Non-pigmented ciliary epithelial cell (primary cell): ENCODE measurements around the gene SCG3.
"Not testable (repeated sequence)": the region's sequence is repeated elsewhere in the genome, so short reads cannot be mapped to it uniquely, and the experiment has no call there.

Source experiments
- DNase-seq: peaks from one replicate; pipeline ENCODE4 v3.0.0-alpha.2; 2010; ENCODE audit warnings: low read depth

Gene SCG3

DNA sequence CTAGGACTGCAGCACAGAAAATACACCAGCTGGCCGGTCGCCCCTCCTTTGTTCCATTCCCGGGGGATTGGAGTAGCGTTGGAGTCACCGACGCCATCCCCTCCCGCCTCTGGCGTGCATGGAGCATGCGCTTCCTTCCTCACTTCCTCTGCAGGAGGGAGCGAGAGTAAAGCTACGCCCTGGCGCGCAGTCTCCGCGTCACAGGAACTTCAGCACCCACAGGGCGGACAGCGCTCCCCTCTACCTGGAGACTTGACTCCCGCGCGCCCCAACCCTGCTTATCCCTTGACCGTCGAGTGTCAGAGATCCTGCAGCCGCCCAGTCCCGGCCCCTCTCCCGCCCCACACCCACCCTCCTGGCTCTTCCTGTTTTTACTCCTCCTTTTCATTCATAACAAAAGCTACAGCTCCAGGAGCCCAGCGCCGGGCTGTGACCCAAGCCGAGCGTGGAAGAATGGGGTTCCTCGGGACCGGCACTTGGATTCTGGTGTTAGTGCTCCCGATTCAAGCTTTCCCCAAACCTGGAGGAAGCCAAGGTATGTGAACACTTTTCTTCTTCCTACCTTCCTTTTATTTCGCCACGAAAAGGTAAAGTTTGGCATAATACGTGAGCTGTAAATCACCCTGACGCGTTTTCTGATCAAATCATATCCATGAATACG, at the start of gene SCG3:
Gene SCG3 (plus strand): TSS at position 201 of the 661 bp plus-strand sequence. CDS start 253 bp downstream, at position 454.
- peak; percentile 9 for DNase-seq

DNA sequence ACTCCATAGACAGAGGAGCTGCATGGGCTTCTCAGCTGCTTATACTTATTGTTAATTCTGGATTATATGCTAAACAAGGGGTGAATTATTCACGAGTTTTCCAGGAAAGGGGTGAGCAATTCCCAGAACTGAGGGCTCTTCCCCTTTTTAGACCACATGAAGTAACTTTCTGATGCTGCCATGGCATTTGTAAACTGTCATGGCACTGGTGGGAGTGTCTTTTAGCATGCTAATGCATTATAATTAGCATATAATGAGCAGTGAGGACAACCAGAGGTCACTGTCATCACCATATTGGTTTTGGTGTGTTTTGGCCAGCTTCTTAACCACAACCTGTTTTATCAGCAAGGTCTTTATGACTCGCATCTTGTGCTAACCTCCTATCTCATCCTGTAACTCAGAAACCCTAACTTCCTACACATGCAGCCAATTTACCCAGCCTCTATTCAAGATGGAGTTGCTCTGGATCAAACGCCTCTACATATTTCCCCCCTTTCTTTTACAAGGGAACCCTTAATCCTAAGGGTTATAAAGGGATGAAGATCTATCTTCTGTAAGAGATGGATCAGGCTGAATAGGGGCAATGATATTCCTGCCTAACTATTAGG, 46.6 kb upstream of the SCG3 start:
- no peak for DNase-seq

DNA sequence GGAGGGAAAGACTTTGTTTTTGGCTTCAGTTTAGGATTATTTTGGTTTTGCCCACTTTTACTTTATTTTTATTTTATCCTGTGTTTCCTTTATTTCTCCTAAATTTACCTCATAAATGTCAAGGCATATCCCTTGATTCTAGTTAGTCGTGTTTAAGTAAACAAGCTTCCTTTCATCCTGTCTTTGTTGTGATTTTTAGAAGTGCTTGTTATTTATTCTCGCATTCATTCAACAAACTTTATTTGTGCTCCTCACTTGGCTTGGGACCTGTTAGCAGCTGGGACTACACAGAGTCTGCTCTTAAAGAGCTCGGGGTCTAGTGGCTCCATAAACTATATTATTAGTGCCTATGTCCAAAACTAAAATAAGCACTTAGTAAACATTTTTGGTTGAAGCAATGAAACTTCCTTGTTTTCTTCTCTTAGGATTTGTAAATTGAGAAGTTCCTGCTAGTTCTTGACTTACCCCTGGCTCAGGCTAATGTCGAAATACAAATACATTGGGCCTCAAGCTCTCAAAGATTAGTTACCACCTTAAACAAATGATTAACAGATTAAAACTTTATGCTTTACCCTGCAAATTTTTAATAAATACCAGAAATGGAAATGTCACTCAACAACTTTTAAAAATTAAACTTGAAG, 39.7 kb upstream of the SCG3 start:
- no peak for DNase-seq

DNA sequence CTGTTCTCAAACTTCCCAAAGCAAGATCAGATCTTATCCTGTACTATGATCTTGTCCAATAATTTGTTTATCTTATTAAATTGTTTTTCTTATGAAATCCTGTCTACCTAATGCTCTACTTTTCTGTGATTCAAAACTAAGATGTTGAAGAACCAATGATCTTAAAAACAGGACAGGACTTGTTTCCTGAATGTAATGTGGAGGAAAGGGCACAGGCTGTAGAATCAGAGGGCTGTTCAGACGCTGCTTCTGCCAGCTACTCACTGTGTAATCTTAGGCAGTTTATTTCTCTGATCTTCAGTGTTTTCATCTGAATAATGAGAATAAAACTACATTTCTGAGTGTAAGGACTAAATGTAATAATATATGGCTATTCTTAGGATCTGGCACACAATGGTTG, 38.6 kb upstream of the SCG3 start:
- DNase-seq: no peak

DNA sequence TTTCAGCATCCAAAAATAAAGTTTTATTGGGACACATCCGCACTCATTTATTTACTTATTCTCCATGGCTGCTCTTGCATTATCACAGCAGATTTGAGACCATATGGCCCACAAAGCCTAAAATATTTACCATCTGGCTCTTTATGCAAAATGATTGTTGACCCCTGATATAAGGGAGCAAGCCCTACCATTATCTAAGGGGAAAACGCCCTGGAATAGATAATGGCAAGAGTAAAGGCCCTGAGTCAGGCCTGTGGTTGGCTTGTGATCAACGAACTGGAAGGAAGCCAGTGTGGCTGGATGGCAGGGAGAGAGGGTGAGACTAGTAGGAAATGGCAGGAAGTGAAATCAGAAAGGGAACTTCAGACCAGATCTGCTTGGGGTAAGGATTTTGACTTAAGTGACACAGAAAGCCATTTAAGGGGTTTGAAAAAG, 34.2 kb upstream of the SCG3 start:
- peak; percentile 20 for DNase-seq

DNA sequence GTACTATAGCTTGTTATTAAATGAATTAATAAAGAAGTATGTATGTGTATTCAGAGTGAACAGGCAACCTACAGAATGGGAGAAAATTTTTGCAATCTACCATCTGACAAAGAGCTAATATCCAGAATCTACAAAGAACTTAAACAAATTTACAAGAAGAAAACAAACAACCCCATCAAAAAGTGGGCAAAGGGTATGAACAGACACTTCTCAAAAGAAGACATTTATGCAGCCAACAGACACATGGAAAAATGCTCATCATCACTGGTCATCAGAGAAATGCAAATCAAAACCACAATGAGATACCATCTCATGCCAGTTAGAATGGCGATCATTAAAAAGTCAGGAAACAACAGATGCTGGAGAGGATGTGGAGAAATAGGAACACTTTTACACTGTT, 33.2 kb upstream of the SCG3 start:
- DNase-seq: not testable (repeated sequence)

DNA sequence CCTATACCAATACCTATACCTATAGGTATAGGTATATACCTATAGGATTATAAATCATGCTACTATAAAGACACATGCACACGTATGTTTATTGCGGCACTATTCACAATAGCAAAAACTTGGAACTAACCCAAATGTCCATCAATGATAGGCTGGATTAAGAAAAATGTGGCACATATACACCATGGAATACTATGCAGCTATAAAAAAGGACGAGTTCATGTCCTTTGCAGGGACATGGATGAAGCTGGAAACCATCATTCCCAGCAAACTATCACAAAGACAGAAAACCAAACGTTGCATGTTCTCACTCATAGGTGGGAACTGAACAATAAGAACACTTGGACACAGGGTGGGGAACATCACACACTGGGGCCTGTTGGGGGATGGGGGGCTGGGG, 32.7 kb upstream of the SCG3 start:
- not testable (repeated sequence) for DNase-seq

DNA sequence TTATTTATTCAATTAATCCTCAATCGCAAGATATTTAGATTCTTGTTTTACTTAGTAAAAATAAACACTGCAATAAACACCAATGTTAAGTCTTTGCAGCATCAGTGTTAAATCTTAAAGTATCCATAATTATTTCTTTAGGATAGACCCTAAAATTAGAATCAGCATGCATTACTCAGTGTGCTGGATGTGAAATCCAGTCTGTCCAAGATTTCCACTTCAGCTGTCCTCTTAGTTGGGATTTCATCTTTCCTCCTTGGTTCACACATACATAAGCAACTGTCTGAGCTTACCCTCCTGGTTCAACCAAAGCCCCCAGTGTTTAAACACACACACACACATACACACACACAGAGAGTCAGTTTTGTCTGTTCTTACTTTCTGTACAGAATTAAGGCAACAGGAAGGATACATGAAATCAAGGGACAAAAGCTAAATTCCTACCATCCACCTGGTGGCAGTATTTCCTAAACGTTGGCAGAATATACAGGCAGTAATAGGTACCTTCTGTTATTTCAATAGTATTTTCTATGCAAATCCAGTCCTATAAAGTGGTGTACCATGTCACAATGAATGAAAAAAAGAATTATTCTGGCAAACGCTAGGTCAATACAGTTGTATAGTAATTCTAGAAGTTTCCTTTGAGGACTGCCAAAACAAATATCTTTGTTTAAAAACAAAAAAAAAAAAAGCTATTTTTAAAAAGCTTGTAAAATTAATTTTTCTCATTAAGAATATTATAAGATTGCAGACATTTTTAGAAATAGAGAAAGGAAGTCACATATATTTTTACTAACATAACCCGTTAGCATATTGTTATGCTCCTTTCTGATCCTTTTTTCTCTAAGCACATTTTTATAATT, 31.4 kb upstream of the SCG3 start:
- DNase-seq: peak; percentile 38

DNA sequence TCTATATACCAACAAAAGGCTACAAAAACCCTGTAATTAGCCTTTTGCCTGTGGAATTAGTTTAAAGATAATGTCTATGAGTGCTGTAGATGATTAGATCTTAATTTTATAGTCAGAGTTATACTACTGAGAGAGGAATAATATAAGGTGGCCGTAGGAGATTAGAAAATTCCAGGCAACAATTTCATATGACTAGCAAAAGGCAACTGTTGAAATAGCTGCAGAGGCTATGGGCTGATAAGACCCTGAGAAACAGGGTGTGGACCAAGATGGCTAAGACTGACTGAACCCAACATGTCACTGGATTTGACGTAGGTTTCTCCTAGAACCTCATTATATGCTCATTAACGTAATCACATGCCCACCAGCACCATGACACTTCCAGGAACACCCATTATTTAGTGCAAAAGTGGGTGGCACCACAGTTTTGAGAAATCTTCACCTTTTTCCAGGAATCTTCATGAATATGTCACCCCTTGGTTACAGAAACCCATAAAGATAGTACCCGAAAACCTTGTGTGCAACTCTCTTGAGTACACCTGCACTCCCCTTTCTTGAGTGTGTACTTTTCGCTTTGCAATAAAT, 29.1 kb upstream of the SCG3 start:
- DNase-seq: no peak

DNA sequence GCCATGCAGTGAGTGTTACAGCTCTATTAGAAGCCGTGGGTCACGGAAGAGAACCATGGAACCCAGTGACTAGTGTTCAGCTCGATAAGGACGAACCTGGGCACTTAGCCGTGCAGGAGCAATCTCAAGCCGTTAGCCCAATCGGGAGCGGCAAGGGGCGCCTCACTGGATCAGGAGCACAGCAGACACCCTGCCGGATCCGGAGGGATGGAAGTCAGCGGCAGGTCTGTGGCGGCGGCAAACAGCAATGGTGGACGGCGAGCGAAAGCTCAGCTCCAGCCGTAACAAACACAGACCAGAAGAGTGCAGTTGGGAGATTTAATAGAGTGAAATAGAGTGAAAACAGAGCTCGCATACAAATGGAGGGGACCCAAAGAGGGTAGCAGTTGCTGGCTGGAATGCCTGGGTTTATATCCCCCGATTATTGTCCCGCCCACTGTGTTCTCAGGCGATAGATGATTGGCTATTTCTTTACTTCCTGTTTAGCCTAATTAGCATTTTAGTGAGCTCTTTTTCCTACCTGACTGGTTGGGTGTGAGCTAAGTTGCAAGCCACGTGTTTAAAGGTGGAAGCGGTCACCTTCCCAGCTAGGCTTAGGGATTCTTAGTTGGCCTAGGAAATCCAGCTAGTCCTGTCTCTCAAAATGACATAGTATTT, 25.8 kb upstream of the SCG3 start:
- not testable (repeated sequence) for DNase-seq

DNA sequence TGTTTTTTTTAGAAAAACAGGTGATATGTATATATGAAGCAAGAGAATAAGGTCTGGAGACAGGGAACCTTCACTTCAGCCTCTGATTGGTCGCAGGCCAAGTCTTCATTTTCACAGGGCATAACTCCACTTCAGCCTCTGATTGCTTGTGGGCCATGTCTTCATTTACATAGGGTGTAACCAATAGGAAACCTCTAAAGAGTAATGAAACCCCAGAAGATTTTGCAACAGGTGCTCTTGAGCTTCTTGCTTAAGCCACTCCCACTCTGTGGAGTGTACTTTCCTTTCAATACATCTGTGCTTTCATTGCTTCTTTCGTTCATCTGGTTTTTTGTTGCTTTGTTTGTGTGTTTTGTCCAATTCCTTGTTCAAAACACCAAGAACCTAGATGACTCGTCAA, 22.6 kb upstream of the SCG3 start:
- DNase-seq: no peak

DNA sequence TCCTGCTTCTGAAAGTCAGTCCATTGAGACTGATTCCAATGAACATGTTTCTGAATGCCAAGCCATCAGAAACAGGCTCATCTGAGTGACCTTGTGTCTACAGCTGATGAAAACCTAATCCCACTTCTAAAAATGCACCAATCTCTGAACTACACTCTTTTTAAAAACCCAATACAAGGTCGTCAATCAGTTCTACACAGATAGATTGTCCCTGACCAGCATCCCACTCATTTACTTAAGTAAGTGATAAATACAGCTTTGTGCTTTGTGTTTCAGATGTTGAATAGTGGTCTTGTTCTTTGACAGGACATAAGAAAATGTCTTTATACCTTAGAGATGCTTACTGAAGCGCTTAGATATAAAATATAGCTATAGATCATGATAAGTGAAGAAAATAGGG, 20.2 kb upstream of the SCG3 start:
- no peak for DNase-seq

DNA sequence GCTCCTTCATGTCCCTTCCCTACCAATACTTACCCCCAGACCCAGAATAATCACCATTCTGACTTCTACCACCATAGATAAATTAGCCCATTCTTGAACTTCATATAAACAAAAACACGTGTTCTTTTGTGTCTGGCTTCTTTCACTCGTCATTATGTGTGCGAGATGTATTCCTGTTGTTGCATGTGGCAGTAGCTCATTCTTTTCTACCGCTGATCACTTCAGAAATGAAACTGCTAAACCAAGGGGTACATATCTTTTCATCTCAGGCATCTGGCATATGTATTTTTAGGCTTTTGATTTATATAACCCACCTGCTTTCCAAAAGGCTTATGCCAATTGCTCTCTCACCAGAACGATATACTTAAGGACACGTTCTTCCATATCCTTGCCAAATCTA, 13.8 kb upstream of the SCG3 start:
- DNase-seq: no peak

DNA sequence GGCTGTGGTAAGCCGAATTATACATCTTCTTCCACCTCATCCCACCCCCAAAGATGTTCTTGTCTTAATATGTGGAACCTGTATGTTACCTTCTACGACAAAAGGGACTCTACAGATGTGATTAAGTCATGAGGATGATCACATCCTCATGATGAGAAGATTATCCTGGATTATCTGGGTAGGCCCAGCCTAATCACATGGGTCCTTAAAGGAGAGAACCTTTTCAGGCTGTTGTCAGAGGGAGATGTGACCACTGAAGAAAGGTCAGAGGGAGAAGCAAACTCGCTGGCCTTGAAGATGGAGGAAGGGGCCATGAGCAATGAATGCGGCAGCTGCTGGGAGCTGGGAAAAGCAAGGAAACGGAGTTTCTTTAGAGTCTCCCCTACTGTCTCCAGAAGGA, 12.9 kb upstream of the SCG3 start:
- DNase-seq: no peak

DNA sequence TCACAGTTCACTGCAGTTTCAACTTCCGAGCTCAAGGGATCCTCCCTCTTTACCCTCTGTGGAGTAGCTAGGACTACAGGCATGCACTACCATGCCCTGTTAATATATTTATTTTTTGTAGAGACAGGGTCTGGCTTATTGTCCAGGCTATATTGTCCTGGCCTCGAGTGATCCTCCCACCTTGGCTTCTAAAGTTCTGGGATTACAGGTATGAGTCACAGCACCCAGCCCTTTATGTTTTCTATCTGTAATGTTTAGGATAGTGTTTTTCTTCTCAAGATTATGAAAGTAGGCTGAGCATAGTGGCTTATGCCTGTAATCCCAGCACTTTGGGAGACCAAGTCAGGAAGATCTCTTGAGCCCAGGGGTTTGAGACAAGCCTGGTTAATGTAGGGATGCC, 11.9 kb upstream of the SCG3 start:
- DNase-seq: no peak

DNA sequence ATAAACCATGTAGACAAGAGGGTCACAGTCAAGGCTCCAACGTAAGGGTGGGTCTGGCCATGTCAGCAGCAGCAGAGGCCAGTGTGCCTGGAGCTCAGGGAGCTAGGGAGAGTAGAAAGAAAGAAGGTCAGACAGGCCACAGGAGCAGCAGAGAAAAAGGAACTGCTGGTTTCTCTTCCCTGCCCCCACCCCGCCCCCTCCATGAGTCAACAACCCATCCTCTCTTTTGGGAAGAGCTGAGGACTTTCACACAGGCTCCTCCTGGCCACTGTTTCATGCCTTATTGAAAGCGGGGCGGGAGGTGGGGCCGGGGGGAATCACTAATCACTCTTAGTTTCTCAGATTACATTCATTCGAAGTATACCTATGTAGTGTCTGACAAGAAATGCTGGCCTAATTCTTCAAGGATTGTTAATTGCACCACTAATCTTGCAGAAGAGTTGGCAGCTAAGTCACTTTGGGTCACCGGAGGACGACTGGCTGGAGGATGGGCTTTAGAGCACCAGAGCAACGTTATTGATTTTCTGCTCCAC, 9.1 kb upstream of the SCG3 start:
- no peak for DNase-seq

DNA sequence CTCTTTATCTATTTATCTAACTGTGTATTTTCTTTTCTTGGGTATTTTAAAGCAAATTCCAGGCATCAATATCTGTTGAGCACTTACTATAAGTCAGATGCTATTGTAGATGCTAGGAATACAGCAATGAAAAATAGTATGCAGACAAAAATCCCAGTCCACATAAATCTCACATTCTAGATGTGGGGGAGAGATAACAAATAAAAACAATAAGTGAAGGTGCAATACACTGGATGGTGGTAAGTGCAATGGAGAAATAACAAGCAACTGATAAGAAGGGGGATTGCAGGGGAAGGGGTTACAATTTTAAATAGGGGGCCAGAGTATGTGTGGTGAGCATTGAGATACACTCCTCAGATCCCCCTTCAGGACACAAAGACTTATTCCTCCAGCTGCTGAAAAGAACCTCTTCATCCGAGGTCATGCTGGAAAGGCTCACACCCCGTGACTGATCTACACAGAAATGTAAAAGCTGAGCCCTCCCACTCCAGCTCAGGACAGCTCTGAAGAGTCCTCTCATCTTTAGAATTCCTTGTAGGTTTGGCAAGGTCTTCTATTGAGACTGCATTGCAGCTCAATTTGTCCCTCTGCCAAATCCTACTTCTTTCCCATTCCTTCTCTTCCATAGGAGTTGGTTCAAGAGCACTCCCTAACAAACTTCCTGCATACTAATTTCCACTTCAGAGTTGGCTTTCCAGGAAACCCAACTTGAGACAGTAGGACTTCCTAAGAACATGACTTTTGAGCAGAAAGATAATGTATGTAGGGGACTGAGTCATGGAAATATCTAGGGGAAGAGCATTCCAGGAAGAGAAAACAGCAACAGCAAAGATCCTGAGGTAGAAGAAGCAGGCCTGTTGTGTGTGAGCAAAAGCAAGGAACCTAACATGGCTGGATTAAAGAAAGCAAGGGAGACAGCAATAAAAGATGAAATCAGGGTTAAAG, 8.1 kb upstream of the SCG3 start:
- no peak for DNase-seq

DNA sequence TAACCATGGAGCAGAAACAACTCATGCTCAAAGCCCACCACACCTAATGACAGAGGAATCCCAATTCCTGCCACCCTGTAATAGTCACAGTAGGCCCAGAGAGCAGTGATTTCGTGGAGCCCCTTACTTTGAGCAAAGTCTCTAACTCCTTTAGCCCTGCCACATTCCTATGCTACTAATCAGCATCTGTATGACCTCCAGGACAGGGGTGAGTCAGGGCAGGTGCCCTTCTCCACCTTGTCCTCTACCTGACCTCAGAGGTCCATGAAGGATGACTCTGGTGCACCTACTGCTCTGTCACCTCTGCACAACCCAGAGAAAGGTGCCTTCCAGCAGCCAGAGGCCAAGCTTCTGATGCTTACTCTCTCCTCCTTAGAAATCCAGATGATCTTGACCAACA, 6.1 kb upstream of the SCG3 start:
- no peak for DNase-seq

DNA sequence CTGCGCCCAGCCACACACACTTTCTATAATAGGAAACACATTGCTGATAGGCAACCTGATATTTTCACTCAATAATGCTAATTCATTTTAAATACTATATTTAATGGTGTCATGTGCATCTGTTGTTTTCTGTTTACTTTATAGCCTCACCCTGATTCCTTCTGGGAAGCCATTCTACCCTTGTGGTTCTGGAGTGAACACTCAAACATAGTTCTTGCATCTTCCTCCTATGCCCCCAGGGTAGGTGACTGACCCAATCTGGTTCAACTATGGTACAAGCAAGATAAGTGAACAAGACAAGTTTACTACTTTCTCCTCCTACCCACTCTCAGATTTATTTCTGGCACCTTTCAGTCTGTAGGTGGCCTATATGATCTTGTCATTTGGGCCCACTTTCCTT, 4.3 kb upstream of the SCG3 start:
- DNase-seq: no peak

DNA sequence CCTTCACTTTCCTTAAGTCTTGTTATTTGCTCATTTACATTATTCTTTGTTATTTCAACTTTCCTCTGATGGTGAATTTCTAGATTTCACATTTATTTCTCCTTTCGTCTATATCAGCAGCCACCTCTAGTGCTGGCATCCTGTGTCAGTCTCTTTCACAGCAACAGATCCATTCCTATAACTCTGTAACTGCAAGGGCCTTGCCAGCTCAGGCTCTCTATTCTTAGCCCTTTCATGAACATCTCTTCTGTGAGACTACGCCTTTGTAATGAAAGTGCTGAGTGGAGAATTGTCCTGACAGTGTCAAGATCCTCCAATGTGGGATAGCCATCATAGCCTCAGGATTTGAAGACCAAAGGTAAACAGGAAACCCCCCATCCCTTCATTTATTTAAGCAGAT, 3.9 kb upstream of the SCG3 start:
- no peak for DNase-seq
